ENCODE results near the gene SH3PXD2A. TPM values are rescaled to one million over a fixed set of nuclear protein-coding genes. Genes with fewer than 3 reads are reported as not detected.

Gene SH3PXD2A
- total RNA-seq, 2 experiments from 2014 or later, result 7.8 to 8.5 TPM

DNA sequence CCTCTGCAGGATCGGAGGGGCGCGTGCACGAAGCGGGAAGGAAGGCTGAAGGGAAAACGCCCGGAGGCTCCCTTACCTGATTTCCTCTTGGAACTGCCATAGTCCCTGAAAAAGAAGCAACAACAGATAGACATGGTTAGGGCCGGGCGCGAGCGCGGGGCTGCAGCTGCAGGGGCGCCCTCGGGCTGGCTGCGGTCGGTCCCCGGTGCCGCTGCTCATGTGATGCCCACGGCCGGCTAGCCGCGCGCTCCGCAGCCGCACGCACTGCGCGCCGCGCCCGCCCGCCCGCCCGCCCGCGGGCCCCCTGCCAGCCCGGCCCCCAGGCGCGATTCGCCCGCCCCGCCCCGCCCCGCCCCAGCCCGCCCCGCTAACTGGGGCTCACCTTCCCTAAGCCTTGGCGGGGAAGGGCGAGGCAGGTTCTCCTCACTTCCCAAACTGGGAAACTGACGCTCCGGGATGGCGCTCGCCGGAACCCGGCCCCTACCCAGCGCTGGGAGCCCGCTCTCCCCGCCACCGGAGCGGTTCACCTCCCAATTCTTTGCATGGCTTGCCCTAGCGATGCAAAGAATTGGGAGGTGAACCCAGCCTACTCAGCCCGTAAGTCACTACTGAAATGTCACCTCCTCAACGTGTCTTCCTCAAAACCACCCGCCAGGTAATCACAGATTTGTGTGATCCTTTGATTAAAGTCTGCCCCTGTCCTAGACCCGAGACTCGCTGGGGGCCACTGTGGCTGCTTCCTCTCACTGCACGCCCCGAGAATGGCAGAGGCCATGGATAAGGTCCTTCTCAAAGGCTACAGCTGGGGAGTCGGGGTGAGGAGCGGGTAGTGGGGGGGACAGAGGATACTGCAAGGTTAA is 162.2 kb downstream of the SH3PXD2A start:
- DNase-seq, result peak; percentile 57
- Mint-ChIP-seq H3K27ac (no peak overlapping the region), H3K36me3 (ENCODE audit: low read depth) (no peaks in the 10 kb centered on the region), H3K9me3 (no peaks in the 10 kb centered on the region), H3K4me3 (peak overlapping the region; percentile 76), H3K4me1 (ENCODE audit: low read depth) (peaks cover 24% of the 10 kb centered on the region), H3K27me3 (ENCODE audit: low read depth) (no peaks in the 10 kb centered on the region)
- CTCF ChIA-PET, result interaction anchor here (0.8 to 1.5 kb wide), 2 partner anchors 14 to 193 kb away, joined by 3 to 5 read pairs; no protein-coding TSS in a partner anchor
- intact Hi-C loops (cut with micrococcal nuclease), result loop anchor here (10.0 kb wide), 1 partner anchor 642 kb away; the partner anchor contains the start of gene ITPRIP

DNA sequence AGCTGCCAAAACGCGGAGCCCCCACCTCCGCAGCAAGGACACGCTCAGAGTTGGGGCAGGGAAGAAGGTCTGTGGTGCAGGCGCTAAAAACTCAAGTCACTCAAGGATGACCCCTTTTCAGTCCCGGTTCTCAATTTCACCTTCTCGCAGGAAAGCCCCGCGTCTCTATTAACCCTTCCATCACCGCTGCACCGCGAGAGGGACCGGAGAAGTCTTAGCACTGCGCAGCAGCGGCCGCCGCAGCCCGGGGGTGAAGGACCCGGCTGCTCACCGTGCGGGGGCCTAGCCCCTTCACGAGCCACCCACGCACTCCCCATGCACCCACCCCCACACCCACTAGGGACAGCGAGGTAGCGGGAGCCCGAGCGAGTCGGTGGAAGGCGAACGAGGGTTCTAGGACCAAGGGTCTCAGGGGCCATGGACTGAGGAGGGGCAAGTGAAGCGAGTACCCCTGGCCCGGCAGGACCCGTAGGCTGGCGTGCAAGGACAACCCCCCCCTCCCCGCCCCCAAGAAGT is 162.9 kb downstream of the SH3PXD2A start:
- CTCF ChIA-PET, result no interaction called here
- Mint-ChIP-seq H3K27me3 (ENCODE audit: low read depth) (no peaks in the 10 kb centered on the region), H3K4me1 (ENCODE audit: low read depth) (peaks cover 24% of the 10 kb centered on the region), H3K36me3 (ENCODE audit: low read depth) (no peaks in the 10 kb centered on the region), H3K4me3 (peak overlapping the region; percentile 65), H3K27ac (no peak overlapping the region), H3K9me3 (no peaks in the 10 kb centered on the region)
- intact Hi-C loops (cut with micrococcal nuclease), result loop anchor here (10.0 kb wide), 1 partner anchor 642 kb away; the partner anchor contains the start of gene ITPRIP
- DNase-seq, result peak; percentile 63

DNA sequence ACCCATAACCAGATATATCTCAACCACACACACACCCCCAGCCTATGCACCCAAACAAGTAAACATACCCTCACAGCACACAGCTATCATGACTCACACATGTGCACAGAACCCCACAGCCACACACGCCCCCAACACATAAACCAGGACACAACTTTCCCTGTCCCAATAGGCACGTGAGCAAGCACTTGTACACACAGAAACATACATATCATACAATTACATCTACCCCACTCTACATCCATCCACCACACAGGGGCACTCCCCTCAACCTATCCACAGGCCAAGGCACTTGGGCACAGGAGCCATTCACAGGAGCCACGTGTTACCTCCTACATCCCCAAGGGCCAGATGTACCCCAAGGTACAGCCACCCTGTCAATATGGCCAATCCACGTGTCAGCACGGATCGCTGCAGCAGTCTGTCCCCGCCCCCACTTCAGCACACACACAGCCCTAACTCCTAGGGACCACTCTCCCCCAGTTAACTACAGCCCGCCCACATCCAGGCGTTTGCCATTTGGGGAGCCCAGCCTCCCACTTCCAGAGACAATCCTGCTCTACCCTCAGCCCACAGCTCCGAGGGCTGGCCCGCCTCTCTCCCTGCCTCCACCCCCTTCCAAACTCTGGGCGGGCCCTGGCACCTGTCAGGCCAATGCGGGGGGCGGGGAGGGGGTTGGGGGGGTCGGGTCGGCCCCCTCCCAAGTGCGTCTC is 163.5 kb downstream of the SH3PXD2A start:
- H3K36me3 Mint-ChIP-seq (ENCODE audit: low read depth), result no peaks in the 10 kb centered on the region
- CTCF ChIA-PET, result no interaction called here
- DNase-seq, result no peak
- no peaks in the 10 kb centered on the region for H3K9me3 Mint-ChIP-seq
- intact Hi-C loops (cut with micrococcal nuclease), result loop anchor here (10.0 kb wide), 1 partner anchor 643 kb away; the partner anchor contains the start of gene ITPRIP
- no peak overlapping the region for H3K27ac Mint-ChIP-seq
- H3K27me3 Mint-ChIP-seq (ENCODE audit: low read depth), result no peaks in the 10 kb centered on the region
- peak overlapping the region; percentile 13 for H3K4me3 Mint-ChIP-seq
- peaks cover 24% of the 10 kb centered on the region for H3K4me1 Mint-ChIP-seq (ENCODE audit: low read depth)

DNA sequence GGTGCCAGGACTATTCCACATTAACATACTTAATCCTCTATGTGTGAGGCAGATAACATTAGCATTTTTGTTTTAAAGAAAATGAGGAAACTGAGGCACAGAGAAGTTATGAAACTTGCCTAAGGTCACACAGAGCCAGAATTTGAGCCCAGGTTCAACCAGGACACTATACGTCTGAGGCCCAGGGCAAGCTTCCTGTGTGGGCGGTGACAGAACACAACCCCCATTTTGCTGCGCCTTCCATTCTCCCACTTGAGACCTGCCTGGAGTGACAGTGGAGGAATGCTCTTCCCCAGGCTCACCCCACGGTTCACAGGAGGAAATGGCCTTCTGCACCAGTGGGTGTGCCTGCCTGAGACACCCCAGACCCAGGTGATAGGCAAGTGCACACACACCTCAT is 164.1 kb downstream of the SH3PXD2A start:
- Mint-ChIP-seq H3K27ac (no peak overlapping the region), H3K4me3 (no peak overlapping the region), H3K27me3 (ENCODE audit: low read depth) (no peaks in the 10 kb centered on the region), H3K4me1 (ENCODE audit: low read depth) (peaks cover 21% of the 10 kb centered on the region), H3K36me3 (ENCODE audit: low read depth) (no peaks in the 10 kb centered on the region), H3K9me3 (no peaks in the 10 kb centered on the region)
- intact Hi-C loops (cut with micrococcal nuclease), result loop anchor here (10.0 kb wide), 1 partner anchor 644 kb away; the partner anchor contains the start of gene ITPRIP
- CTCF ChIA-PET, result interaction anchor here (1.2 to 2.2 kb wide), 2 partner anchors 30 to 92 kb away, joined by 4 to 9 read pairs; no protein-coding TSS in a partner anchor
- DNase-seq, result no peak

DNA sequence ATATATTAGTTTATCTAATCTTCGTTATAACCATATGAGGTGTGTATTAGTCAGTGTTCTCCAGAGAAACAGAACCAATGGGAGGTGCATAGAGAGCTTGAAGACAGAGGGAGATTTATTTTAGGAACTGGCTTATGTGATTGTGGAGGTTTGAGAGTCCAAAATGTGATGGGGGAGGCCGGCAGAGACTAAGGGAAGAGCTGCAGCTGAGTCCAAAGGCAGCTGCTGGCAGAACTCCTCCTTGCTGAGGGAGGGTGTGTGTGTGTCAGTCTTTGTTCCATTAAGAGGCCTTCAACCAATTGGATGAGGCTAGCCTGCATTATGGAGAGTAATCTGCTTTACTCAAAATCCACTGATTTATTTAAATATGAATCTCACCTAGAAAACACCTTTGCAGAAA is 165.1 kb downstream of the SH3PXD2A start:
- H3K36me3 Mint-ChIP-seq (ENCODE audit: low read depth), result no peaks in the 10 kb centered on the region
- no peak for DNase-seq
- H3K4me1 Mint-ChIP-seq (ENCODE audit: low read depth), result peaks cover 15% of the 10 kb centered on the region
- H3K27ac Mint-ChIP-seq, result no peak overlapping the region
- no peaks in the 10 kb centered on the region for H3K9me3 Mint-ChIP-seq
- no peak overlapping the region for H3K4me3 Mint-ChIP-seq
- CTCF ChIA-PET, result interaction anchor here (1.2 to 6.4 kb wide), 4 partner anchors 30 to 93 kb away, joined by 4 to 74 read pairs (median 7); no protein-coding TSS in a partner anchor
- H3K27me3 Mint-ChIP-seq (ENCODE audit: low read depth), result no peaks in the 10 kb centered on the region
- intact Hi-C loops (cut with micrococcal nuclease), result loop anchor here (10.0 kb wide), 1 partner anchor 645 kb away; the partner anchor contains the start of gene ITPRIP

DNA sequence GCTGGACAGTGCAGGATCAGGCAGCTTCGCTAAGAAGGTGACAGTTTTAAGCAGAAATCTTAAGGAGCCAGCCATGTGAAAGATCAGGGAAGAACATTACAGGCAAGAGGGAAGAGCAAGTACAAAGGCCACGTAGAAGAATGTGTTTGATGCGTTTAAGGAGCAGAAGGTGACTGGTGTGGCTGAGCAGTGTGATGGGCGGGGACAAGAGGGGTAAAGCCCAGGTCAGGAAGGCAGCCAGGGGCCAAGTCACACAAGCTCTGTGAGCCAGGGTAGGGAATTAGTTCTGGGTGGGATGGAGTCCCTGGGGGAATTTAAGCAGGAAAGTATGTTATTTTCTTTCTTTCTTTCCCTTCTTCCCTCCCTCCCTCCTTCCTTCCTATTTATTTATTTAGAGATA is 166.9 kb downstream of the SH3PXD2A start:
- no peak for DNase-seq
- no peaks in the 10 kb centered on the region for H3K36me3 Mint-ChIP-seq (ENCODE audit: low read depth)
- H3K27ac Mint-ChIP-seq, result no peak overlapping the region
- no peaks in the 10 kb centered on the region for H3K9me3 Mint-ChIP-seq
- H3K4me3 Mint-ChIP-seq, result no peak overlapping the region
- no peaks in the 10 kb centered on the region for H3K27me3 Mint-ChIP-seq (ENCODE audit: low read depth)
- peaks cover 11% of the 10 kb centered on the region for H3K4me1 Mint-ChIP-seq (ENCODE audit: low read depth)
- intact Hi-C loops (cut with micrococcal nuclease), result no loop called here
- CTCF ChIA-PET, result interaction anchor here (0.8 to 6.4 kb wide), 7 partner anchors 10 to 91 kb away, joined by 3 to 74 read pairs (median 5); no protein-coding TSS in a partner anchor

DNA sequence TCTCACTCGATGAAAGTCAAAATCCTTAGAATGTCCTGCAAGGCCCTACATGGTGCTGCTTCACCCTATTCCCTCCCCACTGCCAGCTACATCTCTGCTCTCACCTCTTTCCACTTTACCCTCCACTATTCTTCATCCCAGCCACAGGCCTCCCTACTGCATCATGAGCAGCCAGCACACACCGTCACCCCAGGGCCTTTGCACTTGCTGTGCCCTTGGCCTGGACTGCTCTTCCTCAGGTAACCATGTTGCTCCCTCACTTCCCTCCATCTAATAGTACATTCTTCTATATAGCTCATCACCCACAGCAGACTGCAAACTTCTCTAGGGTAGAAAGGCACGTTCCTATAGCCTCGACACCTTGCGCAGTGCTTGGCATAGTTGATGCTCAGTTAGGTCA is 167.7 kb downstream of the SH3PXD2A start:
- H3K27ac Mint-ChIP-seq, result no peak overlapping the region

DNA sequence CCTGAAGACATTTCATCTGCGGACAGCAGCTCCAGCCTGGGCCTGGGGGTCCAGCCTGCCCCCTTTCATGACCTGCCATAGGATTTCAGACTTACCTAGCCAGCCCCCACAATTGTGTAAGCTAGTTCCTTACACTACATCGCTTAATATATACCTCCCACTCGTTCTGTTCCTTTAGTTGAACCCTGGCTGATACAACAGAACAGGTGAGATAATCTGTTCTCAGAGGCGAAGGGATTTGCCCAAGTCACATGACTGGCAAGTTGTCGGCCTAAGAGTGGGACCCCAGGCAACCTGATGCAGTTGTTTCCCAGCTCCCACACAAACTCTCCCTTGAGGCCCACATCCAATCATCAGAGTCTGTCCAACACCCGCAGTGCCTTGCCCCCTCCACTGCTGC is 168.2 kb downstream of the SH3PXD2A start:
- peaks cover 8% of the 10 kb centered on the region for H3K4me1 Mint-ChIP-seq (ENCODE audit: low read depth)
- CTCF ChIA-PET, result interaction anchor here (1.1 to 6.4 kb wide), 23 partner anchors 9 to 141 kb away, joined by 3 to 74 read pairs (median 12); no protein-coding TSS in a partner anchor
- intact Hi-C loops (cut with micrococcal nuclease), result no loop called here
- DNase-seq, result no peak
- no peaks in the 10 kb centered on the region for H3K27me3 Mint-ChIP-seq (ENCODE audit: low read depth)
- H3K9me3 Mint-ChIP-seq, result no peaks in the 10 kb centered on the region
- no peak overlapping the region for H3K4me3 Mint-ChIP-seq
- H3K27ac Mint-ChIP-seq, result no peak overlapping the region
- H3K36me3 Mint-ChIP-seq (ENCODE audit: low read depth), result no peaks in the 10 kb centered on the region

More for the DNA sequence above, 167.7 kb downstream of the SH3PXD2A start:
- Mint-ChIP-seq H3K9me3 (no peaks in the 10 kb centered on the region), H3K36me3 (ENCODE audit: low read depth) (no peaks in the 10 kb centered on the region), H3K4me3 (no peak overlapping the region), H3K27me3 (ENCODE audit: low read depth) (no peaks in the 10 kb centered on the region), H3K4me1 (ENCODE audit: low read depth) (peaks cover 8% of the 10 kb centered on the region)
- no peak for DNase-seq
- intact Hi-C loops (cut with micrococcal nuclease), result no loop called here
- CTCF ChIA-PET, result interaction anchor here (1.4 to 6.4 kb wide), 11 partner anchors 8 to 90 kb away, joined by 4 to 74 read pairs (median 20); no protein-coding TSS in a partner anchor

DNA sequence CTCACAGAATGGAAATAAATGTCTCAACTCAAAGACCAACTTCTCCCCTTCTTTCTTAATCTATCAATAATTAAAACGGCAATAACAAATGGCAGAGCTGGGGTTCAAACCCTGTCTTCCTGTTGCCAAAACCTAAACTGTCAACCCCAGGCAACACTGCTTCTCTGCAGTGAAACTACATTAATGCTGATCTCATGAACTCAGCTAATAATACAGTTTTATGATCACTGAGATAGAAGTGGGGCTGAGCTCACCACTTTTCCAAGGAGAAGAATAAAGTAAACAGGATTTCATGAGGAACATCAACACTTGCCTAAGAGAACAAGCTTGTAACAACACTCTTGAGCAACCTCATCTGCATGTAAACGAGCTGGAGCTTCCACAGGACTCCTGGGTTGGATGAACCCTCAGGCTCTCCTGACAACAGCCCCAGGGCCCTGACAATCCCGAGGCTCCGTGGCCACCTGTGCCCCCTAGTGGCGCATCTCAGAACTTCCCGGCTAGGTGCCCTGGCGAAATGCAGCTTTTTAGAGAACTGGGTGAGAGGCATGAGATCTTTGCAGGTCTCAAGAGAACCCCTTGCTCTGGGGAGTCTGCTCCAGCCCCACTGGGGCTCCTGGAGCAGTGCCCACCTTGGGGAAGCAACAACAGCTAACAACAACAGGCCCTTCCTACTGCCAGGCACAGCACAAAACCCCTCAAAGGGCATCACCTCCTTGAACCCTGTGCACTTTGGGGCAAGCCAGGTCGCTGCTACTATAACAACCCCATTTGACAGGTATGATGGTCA is 169.3 kb downstream of the SH3PXD2A start:
- no peak overlapping the region for H3K27ac Mint-ChIP-seq
- peak; percentile 87 for DNase-seq
- intact Hi-C loops (cut with micrococcal nuclease), result loop anchor here (1.0 kb wide), 3 partner anchors 81 to 269 kb away; no protein-coding TSS in a partner anchor
- CTCF ChIA-PET, result interaction anchor here (0.6 to 6.4 kb wide), 44 partner anchors 8 to 295 kb away, joined by 3 to 74 read pairs (median 4); no protein-coding TSS in a partner anchor
- H3K36me3 Mint-ChIP-seq (ENCODE audit: low read depth), result no peaks in the 10 kb centered on the region
- H3K4me1 Mint-ChIP-seq (ENCODE audit: low read depth), result no peaks in the 10 kb centered on the region
- H3K27me3 Mint-ChIP-seq (ENCODE audit: low read depth), result no peaks in the 10 kb centered on the region
- no peak overlapping the region for H3K4me3 Mint-ChIP-seq
- H3K9me3 Mint-ChIP-seq, result no peaks in the 10 kb centered on the region

DNA sequence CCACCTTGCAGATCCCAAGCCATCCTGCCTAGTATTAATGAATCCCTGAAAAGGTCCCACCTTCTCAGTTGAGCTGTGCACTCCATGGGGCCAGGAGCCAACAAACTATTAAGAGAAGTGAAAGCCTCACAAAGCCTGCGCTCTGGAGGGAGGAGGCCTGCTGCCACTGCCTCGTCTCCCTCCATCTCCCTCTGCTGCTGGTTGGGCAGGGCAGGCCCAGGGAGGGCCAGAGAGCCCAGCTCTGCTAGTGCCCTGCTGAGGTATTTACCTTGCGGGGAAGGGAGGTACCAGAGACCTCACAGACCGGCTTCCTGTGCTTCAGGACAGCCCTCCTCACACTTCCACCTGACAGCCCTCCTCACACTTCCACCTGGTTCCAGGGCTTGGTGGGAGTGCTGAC is 171.5 kb downstream of the SH3PXD2A start:
- Mint-ChIP-seq H3K4me1 (ENCODE audit: low read depth) (peaks cover 2% of the 10 kb centered on the region), H3K9me3 (no peaks in the 10 kb centered on the region), H3K36me3 (ENCODE audit: low read depth) (no peaks in the 10 kb centered on the region), H3K4me3 (no peak overlapping the region), H3K27ac (no peak overlapping the region), H3K27me3 (ENCODE audit: low read depth) (no peaks in the 10 kb centered on the region)
- no peak for DNase-seq
- intact Hi-C loops (cut with micrococcal nuclease), result no loop called here
- CTCF ChIA-PET, result interaction anchor here (0.5 to 6.4 kb wide), 5 partner anchors 38 to 371 kb away, joined by 3 to 74 read pairs (median 4); no protein-coding TSS in a partner anchor

DNA sequence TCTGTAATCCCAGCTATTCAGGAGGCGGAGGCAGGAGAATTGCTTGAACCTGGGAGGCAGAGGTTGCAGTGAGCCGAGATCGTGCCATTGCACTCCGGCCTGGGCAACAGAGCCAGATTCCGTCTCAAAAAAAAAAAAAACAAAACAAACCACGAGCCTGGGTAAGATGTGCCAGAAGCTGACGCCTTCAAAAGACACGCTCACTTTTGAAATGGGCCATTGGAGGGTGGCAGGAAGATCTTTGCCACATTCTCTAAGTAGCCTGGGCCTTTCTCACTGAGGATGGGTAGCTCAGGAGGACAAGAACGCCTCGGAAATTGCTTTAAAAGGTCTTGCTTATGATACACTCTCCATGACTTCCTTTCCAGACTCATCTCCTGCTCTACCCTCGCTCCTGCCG is 172.7 kb downstream of the SH3PXD2A start:
- no peak overlapping the region for H3K4me3 Mint-ChIP-seq
- CTCF ChIA-PET, result interaction anchor here (0.6 kb wide), 1 partner anchor 76 kb away, joined by 3 read pairs; no protein-coding TSS in a partner anchor
- intact Hi-C loops (cut with micrococcal nuclease), result no loop called here
- H3K27me3 Mint-ChIP-seq (ENCODE audit: low read depth), result no peaks in the 10 kb centered on the region
- no peaks in the 10 kb centered on the region for H3K9me3 Mint-ChIP-seq
- no peak overlapping the region for H3K27ac Mint-ChIP-seq
- H3K36me3 Mint-ChIP-seq (ENCODE audit: low read depth), result no peaks in the 10 kb centered on the region
- DNase-seq, result no peak
- peaks cover 14% of the 10 kb centered on the region for H3K4me1 Mint-ChIP-seq (ENCODE audit: low read depth)

Measured in activated naive CD4-positive, alpha-beta T cell treated with anti-CD3 and anti-CD28 coated beads for 36 hours (primary cell).